ENCODE data around the gene LAMA3. TPM values are rescaled to one million over a fixed set of nuclear protein-coding genes. Genes with fewer than 3 reads are reported as not detected.

The LAMA3 gene
- total and polyA plus RNA-seq, 2 donors (not counting 3 experiments of a cell fraction or from before 2014, with no cell fraction given) = 2.6 to 12.3 TPM

- no peaks in the 10 kb centered on the region for H3K9me1 ChIP-seq (replicated peaks; ENCODE audit: control insufficient read depth, extremely low read depth, insufficient read depth, low read length)
- no peaks in the 10 kb centered on the region for H3K79me2 ChIP-seq (ENCODE audit: control insufficient read depth, insufficient read depth, low read length)
- POLR2A ChIA-PET = no interaction called here
- no peak overlapping the region for H3K27ac ChIP-seq (ENCODE audit: insufficient read depth, low read depth, low read length)
- TF ChIP-seq CTCF (IDR thresholded peaks at IDR 0.05; ENCODE audit: extremely low read depth in 1 of 2, insufficient read depth in 1 of 2, low read depth in 1 of 2, low read length in 2 of 2) = no peak
- TF ChIP-seq MAX (IDR thresholded peaks at IDR 0.05; ENCODE audit: insufficient read depth, insufficient read length) = no peak
- no peak for TF ChIP-seq POLR2A (IDR thresholded peaks at IDR 0.05; ENCODE audit: low read depth, low read length)
- TF ChIP-seq JUN (IDR thresholded peaks at IDR 0.05; ENCODE audit: borderline replicate concordance, insufficient read depth, insufficient read length, low read depth) = no peak
- TF ChIP-seq FOS (IDR thresholded peaks at IDR 0.05; ENCODE audit: borderline replicate concordance, insufficient read depth, low read length) = no peak
- no peak for TF ChIP-seq MYC (IDR thresholded peaks at IDR 0.05; ENCODE audit: low read depth, low read length)
- no peak for TF ChIP-seq POLR2AphosphoS5 (IDR thresholded peaks at IDR 0.05; ENCODE audit: insufficient read depth, low read depth, low read length)
- TF ChIP-seq GATA2 (IDR thresholded peaks at IDR 0.05; ENCODE audit: insufficient read depth, insufficient read length, low read depth, low read length) = no peak
- no peak for TF ChIP-seq EZH2 (IDR thresholded peaks at IDR 0.05; ENCODE audit: borderline replicate concordance, low read depth, low read length, severe bottlenecking)
- no peak for FAIRE-seq
- H3K4me1 ChIP-seq (ENCODE audit: control insufficient read depth, extremely low read depth, insufficient read depth, low read length) = peaks cover 4% of the 10 kb centered on the region
- no peaks in the 10 kb centered on the region for H3K9me3 ChIP-seq (replicated peaks; ENCODE audit: control insufficient read depth, insufficient read depth, low read length)
- CTCF ChIA-PET = interaction anchor here (0.6 to 1.4 kb wide), 4 partner anchors 10 to 58 kb away, joined by 3 to 10 read pairs (median 5); no protein-coding TSS in a partner anchor
- no peak overlapping the region for H2AFZ ChIP-seq (ENCODE audit: low read depth, low read length)
- intact Hi-C loops (cut with micrococcal nuclease) = no loop called here
- H3K36me3 ChIP-seq (ENCODE audit: control insufficient read depth in 2 of 2, extremely low read depth in 1 of 2, insufficient read depth in 2 of 2, low read length in 2 of 2) = no peaks in the 10 kb centered on the region
- no peak overlapping the region for H3K4me2 ChIP-seq (ENCODE audit: insufficient read depth, low read length)
- dilution Hi-C loops (cut with MboI; ENCODE audit: extremely low pct_ligation_motif_present, low sequenced_read_pairs) = no loop called here
- H3K27me3 ChIP-seq (ENCODE audit: control insufficient read depth in 2 of 2, insufficient read depth in 2 of 2, low read length in 2 of 2) = no peaks in the 10 kb centered on the region
- no peak overlapping the region for H3K4me3 ChIP-seq (replicated peaks in 1 of 3; ENCODE audit: insufficient read depth in 1 of 3, low read depth in 1 of 3, low read length in 3 of 3)
- H4K20me1 ChIP-seq (replicated peaks; ENCODE audit: control insufficient read depth, extremely low read depth, insufficient read depth, low read length) = no peaks in the 10 kb centered on the region
- no peak overlapping the region for H3K9ac ChIP-seq (replicated peaks; ENCODE audit: extremely low read depth, insufficient read depth, low read length)
- BruUV-seq (replicated peaks) = no TSS peak
- DNase-seq (ENCODE audit: low read depth, low spot score) = no peak
Observed at GRCh38 chr18:23870676-23871380, 181.6 kb downstream of the LAMA3 start.

Measured in endothelial cell of umbilical vein (primary cell).